Activated CD4-positive, alpha-beta T cell treated with anti-CD3 and anti-CD28 coated beads, Interleukin-2, amount 10 ng/mL, durations not matched to agents 24 days and 14 days (primary cell): ENCODE data around the gene CUX1. TPM values are rescaled to one million over a fixed set of nuclear protein-coding genes. Genes with fewer than 3 reads are reported as not detected.

Source experiments
- DNase-seq: peaks from one replicate; pipeline ENCODE4 v3.0.0; 2022
- H3K27ac Mint-ChIP-seq: one replicate; pipeline ENCODE4 v1.8.0; 2022; ENCODE audit warnings: mild to moderate bottlenecking, mixed read lengths
- H3K27me3 Mint-ChIP-seq: one replicate; pipeline ENCODE4 v1.8.0; 2022; ENCODE audit warnings: mixed read lengths
- H3K36me3 Mint-ChIP-seq: one replicate; pipeline ENCODE4 v1.8.0; 2022; ENCODE audit warnings: low read depth, mild to moderate bottlenecking, mixed read lengths
- H3K4me1 Mint-ChIP-seq: one replicate; pipeline ENCODE4 v1.8.0; 2021; ENCODE audit warnings: mixed read lengths
- H3K4me3 Mint-ChIP-seq: one replicate; pipeline ENCODE4 v1.8.0; 2022; ENCODE audit warnings: mild to moderate bottlenecking, moderate library complexity, mixed read lengths
- H3K9me3 Mint-ChIP-seq: one replicate; pipeline ENCODE4 v1.8.0; 2021; ENCODE audit warnings: mixed read lengths
- intact Hi-C: fragments of 100-400 bp; cut with micrococcal nuclease; formaldehyde crosslinking; loops from one replicate; pipeline ENCODE4 v1.15.1; 2023
- total RNA-seq: library from RNA; stranded (reverse); gene quantifications from 2 replicates; pipeline ENCODE4 v1.2.3, GENCODE V29; 2022

Gene CUX1
- total RNA-seq, 1 donor from 2014 or later = 31.5 TPM

DNA sequence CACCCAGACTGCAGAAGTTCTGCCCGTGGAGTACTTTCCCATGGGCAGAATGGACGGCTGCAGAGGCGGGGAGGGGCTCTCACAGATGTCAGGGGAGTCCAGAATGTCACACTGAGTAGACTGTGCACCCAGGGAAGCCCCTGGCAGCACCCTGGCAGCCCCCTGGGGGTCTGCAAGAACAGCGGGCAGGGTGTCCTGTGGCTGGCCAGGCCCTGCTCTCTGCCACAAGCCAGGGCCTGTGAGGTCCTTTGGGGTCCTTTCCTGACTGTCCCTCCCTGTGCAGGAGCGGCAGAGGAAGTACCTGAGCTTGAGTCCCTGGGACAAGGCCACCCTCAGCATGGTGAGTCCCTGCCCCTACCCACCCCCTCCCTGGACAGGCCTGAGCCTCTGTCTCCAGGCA lies 463.1 kb downstream of the CUX1 start:
- Mint-ChIP-seq H3K4me3 (no peak overlapping the region), H3K27ac (no peak overlapping the region), H3K36me3 (no peaks in the 10 kb centered on the region), H3K9me3 (no peaks in the 10 kb centered on the region), H3K27me3 (peaks cover 13% of the 10 kb centered on the region), H3K4me1 (peaks cover 14% of the 10 kb centered on the region)
- peak; percentile 58 for DNase-seq
- intact Hi-C loops = loop anchor here (10.0 kb wide), 2 partner anchors 184 to 466 kb away; partner anchors contain the start of genes ALKBH4, CUX1 and LRWD1

DNA sequence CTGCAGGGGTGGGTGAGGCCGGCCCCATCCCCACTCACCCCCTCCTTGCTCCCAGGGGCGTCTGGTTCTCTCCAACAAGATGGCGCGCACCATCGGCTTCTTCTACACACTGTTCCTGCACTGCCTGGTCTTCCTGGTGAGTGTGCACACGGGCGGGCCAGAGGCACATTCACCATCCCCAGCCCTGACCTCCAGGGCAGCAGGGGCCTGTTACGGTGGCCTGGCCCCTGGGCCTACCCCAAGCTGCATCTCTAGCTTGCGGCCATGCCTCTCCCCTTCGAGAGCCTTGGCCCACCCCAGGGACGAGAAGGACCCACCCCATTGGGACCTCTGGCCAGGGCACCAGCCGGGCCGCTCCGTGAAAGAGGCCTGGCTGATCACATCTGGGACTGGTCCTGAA lies 464.4 kb downstream of the CUX1 start:
- H3K27me3 Mint-ChIP-seq = peaks cover 14% of the 10 kb centered on the region
- no peak overlapping the region for H3K27ac Mint-ChIP-seq
- H3K4me1 Mint-ChIP-seq = peaks cover 14% of the 10 kb centered on the region
- no peaks in the 10 kb centered on the region for H3K36me3 Mint-ChIP-seq
- intact Hi-C loops = loop anchor here (10.0 kb wide), 2 partner anchors 183 to 467 kb away; partner anchors contain the start of genes ALKBH4, CUX1 and LRWD1
- H3K9me3 Mint-ChIP-seq = no peaks in the 10 kb centered on the region
- no peak overlapping the region for H3K4me3 Mint-ChIP-seq
- DNase-seq = no peak

DNA sequence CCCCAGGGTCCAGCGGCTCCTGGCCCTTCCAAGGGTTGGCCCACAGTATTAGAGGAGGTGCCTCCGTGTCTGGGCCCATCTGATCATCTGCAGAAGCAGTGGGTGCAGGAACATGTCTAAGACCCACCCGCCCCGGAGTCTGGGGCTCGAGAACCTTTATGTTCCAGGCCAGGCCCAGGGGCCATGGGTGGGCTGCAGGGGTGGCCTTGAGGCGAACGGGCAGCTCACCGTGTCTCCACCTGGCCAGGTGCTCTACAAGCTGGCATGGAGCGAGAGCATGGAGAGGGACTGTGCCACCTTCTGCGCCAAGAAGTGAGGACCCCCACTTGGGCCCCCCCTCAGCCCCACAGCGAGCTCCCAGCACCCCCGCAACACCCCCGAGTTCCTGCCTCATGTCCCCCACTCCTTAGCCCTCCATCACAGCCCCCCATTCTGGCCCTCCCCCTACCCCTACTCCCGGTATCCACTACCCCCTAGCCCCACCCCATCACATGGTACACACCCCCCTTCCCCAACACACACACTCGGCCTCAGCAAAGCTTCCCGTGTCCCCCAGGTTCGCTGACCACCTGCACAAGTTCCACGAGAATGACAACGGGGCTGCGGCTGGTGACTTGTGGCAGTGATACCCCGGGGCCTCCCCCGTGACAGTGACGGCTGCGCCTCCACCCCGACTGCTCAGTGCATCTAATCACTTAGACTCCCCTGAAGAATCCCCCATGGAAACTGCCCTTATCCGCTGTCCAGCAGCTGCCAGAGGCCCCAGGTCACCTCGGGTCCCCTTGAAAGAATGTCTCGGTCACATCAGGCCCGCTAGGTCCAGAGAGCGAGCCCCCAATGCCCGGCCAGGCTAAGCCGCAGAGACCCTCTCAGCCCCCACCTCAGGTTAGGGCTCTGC lies 465.3 kb downstream of the CUX1 start:
- Mint-ChIP-seq H3K36me3 (no peaks in the 10 kb centered on the region), H3K27me3 (peaks cover 14% of the 10 kb centered on the region), H3K4me1 (peaks cover 14% of the 10 kb centered on the region), H3K9me3 (no peaks in the 10 kb centered on the region), H3K27ac (no peak overlapping the region), H3K4me3 (no peak overlapping the region)
- no peak for DNase-seq
- intact Hi-C loops = loop anchor here (10.0 kb wide), 2 partner anchors 182 to 468 kb away; partner anchors contain the start of genes ALKBH4, CUX1 and LRWD1

DNA sequence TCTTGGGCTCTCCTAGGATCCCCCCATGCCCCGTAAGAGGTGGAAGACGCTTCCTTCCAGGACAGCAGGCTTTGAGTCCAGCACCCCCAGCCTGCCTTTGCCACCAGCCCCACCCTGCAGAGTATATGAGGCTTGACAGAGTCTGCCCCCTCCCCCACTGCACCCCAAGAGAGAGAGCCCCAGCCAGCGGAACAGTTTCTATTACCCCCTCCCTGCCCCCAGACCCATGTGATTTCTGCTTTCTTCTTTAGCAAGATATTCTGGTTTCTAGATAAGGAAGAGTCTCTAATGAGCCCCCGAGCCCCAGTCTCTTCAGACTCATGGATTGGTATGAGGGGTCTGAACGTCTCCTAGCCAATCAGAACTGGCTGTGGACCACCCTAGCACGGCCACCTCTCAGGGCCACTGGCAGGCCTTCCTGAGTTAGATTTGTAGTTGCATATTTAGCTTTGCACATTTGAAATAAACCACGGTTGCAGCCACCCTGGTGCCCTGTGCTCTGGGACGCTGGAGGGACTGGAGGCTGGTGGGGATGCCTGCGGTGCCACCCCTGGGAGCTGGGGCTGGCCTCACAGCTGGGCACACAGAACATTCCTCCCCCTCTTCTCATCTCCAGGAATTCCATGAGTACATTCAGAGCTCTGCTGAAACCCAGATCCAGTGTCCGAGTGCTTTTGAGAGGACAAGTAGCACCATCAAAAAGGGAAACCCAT lies 466.2 kb downstream of the CUX1 start:
- Mint-ChIP-seq H3K4me3 (no peak overlapping the region), H3K4me1 (peaks cover 14% of the 10 kb centered on the region), H3K9me3 (no peaks in the 10 kb centered on the region), H3K36me3 (no peaks in the 10 kb centered on the region), H3K27me3 (peaks cover 19% of the 10 kb centered on the region), H3K27ac (no peak overlapping the region)
- DNase-seq = no peak
- intact Hi-C loops = loop anchor here (10.0 kb wide), 2 partner anchors 181 to 469 kb away; partner anchors contain the start of genes ALKBH4, CUX1 and LRWD1

DNA sequence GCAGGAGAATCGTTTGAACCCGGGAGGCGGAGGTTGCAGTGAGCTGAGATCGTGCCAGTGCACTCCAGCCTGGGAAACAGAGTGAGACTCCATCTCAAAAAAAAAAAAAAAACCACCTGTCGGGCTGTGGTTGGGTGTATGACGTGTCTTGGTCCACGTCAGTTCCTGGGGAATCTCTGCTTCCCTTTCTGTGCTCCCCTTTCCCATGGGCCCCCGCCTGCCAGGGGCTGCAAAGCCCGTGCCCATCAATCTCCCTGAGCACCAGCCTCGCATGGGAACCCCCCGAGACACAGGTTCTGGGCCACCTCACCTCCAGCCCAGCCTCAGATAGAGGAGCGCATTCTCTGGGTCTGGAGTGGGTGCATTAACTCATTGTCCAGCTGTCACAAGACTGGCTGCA lies 467.0 kb downstream of the CUX1 start:
- H3K4me1 Mint-ChIP-seq = peaks cover 16% of the 10 kb centered on the region
- no peaks in the 10 kb centered on the region for H3K9me3 Mint-ChIP-seq
- no peak overlapping the region for H3K27ac Mint-ChIP-seq
- peaks cover 19% of the 10 kb centered on the region for H3K27me3 Mint-ChIP-seq
- DNase-seq = peak; percentile 75
- intact Hi-C loops = loop anchor here (10.0 kb wide), 2 partner anchors 180 to 470 kb away; partner anchors contain the start of genes ALKBH4, CUX1 and LRWD1
- H3K36me3 Mint-ChIP-seq = no peaks in the 10 kb centered on the region
- H3K4me3 Mint-ChIP-seq = peak overlapping the region; percentile 35

DNA sequence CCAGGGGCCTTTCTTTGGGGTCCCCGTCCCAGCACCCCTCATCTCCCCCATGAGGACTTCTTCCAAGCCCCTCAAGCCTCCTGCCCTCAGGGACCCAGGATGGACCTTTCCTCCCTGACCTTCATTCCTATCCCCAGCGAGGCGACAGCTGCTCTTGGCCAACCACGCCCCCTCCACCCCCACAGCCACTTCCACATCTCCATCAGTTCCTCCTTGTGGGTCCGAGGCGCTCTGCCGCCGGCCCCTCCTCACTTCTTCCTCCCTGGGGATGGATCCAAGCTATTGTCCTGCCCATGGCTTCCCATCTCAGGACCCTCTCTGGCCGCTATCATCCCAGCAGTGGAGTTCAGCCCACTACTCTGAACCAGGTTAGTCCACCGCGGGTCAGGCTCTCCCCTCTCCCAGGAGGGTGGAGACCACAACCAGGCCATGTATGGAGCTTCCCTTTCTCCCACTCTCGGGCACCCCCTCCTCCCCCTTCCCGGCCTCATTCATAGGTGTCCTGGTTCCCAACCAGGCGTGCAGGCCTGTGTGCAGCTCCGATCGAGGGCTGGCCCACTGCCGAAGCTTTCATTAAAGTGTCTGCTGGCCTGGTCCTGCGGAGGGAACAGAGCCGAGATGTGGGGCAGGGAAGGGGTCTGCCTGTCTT lies 467.6 kb downstream of the CUX1 start:
- DNase-seq = no peak
- intact Hi-C loops = loop anchor here (10.0 kb wide), 2 partner anchors 180 to 470 kb away; partner anchors contain the start of genes ALKBH4, CUX1 and LRWD1
- Mint-ChIP-seq H3K4me1 (peaks cover 18% of the 10 kb centered on the region), H3K27ac (no peak overlapping the region), H3K4me3 (peak overlapping the region; percentile 35), H3K36me3 (no peaks in the 10 kb centered on the region), H3K27me3 (peaks cover 21% of the 10 kb centered on the region), H3K9me3 (no peaks in the 10 kb centered on the region)

DNA sequence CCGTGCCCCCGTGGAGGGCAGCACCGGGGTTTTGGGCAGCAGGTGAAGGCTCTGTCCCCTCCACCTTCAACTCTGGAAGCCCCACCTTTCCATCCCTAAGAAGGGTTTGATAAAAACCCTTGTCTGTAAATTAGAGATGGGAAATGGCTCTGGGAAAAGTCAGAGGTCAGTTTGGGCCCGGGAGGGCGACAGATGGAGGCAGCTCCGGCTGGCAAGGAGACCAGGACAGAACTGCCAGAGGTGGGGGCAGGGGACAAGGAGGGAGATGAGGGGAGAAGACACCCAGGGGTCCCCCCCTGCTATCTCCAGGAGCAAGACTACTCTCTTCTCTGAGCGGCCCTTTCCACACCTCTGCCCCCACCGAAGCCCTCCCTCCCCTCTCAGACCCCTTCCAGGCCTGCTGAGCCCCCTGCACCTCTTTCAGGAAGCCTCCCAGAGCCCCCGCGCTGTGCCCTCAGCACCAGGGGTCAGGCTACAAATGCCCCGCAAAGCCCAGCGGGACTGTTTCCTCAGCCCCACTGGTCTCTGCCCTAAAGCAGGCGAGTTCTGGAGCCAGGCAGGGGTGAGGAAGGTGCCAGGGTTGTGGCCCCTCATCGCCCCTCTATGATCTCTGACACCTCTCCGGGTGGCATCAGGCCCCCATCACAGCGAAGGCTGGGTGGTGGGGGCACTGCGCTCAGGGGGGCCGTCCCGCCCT lies 468.3 kb downstream of the CUX1 start:
- Mint-ChIP-seq H3K9me3 (no peaks in the 10 kb centered on the region), H3K4me1 (peaks cover 18% of the 10 kb centered on the region), H3K27ac (peak overlapping the region; percentile 62), H3K4me3 (peak overlapping the region; percentile 35), H3K36me3 (no peaks in the 10 kb centered on the region), H3K27me3 (peaks cover 21% of the 10 kb centered on the region)
- intact Hi-C loops = loop anchor here (10.0 kb wide), 2 partner anchors 179 to 471 kb away; partner anchors contain the start of genes ALKBH4, CUX1 and LRWD1
- DNase-seq = no peak

DNA sequence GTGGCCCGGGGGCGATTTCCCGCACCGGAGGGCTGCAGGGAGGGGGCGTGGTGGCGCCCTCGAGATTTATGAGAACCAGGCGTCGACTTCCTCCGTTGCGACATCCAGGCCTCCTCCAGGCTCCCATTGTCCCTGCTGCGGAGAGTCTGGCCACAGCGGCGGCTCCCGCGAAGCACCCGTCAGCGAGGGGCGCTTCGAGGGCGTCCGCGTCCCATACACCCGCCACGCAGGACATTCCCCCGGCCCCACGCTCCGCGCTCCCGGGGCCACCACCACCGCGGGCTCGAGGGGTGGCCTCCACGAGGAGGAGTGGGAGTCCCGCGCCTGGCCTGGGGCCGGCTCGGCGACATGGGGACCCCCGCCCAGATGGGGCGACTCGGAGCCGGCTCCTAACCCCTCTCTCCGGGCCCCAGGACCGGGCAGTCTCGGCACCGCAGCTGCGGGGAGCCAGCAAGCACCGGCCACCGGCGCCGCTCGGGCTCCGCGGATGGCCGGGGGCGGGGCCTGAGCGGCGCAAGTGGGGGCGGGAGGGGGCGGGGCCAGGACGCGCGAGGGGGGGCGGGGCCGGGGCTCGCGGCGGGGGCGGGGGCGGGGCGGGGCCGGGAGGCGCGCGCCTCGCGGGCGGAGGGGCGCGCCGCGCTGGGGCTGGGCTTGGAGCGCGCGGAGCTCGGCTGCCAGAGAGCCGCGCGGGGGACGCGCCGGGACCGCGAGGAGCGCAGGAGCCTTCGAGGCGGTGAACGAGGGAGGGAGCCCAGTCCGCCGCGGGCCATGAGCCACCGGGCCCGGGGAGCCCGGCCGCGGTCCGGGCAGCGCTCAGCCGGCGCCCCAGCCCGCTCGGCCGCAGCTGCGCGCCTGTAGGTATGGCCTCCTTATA lies 469.0 kb downstream of the CUX1 start, which contains the start of gene SH2B2:
SH2B2 (plus strand) TSS at position 632 of the 874 bp plus-strand sequence. CDS start 13,683 bp downstream, outside the sequence.
- H3K4me3 Mint-ChIP-seq = peak within 1 kb of the TSS; percentile 63
- DNase-seq = peak; percentile 81
- H3K9me3 Mint-ChIP-seq = no peaks in the 10 kb centered on the region
- H3K36me3 Mint-ChIP-seq = no peaks in the 10 kb centered on the region
- H3K27ac Mint-ChIP-seq = no peak within 1 kb of the TSS
- intact Hi-C loops = loop anchor here (10.0 kb wide), 2 partner anchors 178 to 472 kb away; partner anchors contain the start of genes ALKBH4, CUX1 and LRWD1
- H3K4me1 Mint-ChIP-seq = peaks cover 21% of the 10 kb centered on the region
- peaks cover 21% of the 10 kb centered on the region for H3K27me3 Mint-ChIP-seq

DNA sequence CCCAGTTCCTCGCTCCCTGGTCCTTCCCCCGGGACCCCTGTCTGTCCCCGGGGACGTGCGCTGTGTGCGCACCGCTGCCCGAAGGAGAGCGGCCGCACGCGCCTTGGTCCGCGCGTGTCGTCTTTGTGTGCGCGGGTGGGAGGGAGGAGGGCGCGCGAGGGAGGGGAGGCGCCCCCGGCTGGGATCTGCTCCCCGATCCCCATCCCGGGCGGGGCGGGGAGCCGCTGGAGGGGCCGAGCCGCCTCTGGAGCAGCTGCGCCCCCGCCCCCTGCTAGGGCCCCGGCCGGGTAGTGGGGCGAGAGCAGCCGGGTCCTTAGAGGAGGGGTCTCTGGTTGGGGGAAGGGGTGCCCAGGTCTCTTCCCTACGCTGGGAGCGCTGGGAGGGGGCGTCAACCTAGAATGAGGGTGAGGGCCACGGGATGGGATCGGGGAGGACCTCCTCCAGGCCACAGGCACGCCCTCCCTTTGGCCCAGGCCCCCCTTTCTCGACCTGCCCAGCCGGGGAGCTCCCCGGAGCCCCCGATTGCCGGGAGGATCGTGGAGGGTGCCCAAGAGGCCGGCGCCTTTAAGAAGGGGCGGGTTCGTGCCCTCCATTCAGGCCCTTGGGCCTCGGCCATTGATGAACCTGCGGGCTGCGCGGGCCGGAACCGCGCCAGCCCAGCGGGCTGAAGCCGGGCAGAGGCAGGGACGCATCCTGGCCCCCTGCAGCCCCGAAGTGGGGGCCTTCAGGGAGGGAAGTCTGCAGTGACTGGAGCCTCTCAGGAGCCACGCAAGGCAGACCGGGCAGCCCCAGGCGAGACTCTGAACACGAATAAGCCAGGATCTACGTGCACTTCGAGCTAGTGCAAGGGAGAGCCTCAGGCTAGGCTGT lies 469.9 kb downstream of the CUX1 start:
- peak overlapping the region; percentile 63 for H3K4me3 Mint-ChIP-seq
- peaks cover 23% of the 10 kb centered on the region for H3K27me3 Mint-ChIP-seq
- peaks cover 26% of the 10 kb centered on the region for H3K4me1 Mint-ChIP-seq
- DNase-seq = peak; percentile 72
- H3K36me3 Mint-ChIP-seq = no peaks in the 10 kb centered on the region
- H3K9me3 Mint-ChIP-seq = no peaks in the 10 kb centered on the region
- intact Hi-C loops = loop anchor here (10.0 kb wide), 2 partner anchors 177 to 473 kb away; partner anchors contain the start of genes ALKBH4, CUX1 and LRWD1
- H3K27ac Mint-ChIP-seq = no peak overlapping the region

DNA sequence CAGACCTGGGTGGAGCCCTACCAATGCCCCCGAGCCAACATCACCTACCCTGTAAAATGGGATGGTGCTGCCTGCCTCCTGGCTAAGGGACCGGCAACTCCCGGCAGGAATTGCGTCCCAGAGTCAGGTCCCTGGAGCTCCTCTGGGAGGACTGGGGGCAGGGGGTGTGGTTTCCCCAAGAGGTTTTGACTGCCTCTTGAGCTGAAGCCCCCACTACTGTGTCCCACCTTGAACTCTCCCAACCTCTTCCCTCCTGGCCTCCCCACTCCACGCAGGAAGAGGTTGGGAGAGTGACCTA lies 470.5 kb downstream of the CUX1 start:
- H3K4me1 Mint-ChIP-seq = peaks cover 26% of the 10 kb centered on the region
- no peak for DNase-seq
- no peaks in the 10 kb centered on the region for H3K36me3 Mint-ChIP-seq
- H3K27me3 Mint-ChIP-seq = peaks cover 23% of the 10 kb centered on the region
- H3K27ac Mint-ChIP-seq = no peak overlapping the region
- peak overlapping the region; percentile 63 for H3K4me3 Mint-ChIP-seq
- intact Hi-C loops = loop anchor here (10.0 kb wide), 2 partner anchors 177 to 473 kb away; partner anchors contain the start of genes ALKBH4, CUX1 and LRWD1
- no peaks in the 10 kb centered on the region for H3K9me3 Mint-ChIP-seq

DNA sequence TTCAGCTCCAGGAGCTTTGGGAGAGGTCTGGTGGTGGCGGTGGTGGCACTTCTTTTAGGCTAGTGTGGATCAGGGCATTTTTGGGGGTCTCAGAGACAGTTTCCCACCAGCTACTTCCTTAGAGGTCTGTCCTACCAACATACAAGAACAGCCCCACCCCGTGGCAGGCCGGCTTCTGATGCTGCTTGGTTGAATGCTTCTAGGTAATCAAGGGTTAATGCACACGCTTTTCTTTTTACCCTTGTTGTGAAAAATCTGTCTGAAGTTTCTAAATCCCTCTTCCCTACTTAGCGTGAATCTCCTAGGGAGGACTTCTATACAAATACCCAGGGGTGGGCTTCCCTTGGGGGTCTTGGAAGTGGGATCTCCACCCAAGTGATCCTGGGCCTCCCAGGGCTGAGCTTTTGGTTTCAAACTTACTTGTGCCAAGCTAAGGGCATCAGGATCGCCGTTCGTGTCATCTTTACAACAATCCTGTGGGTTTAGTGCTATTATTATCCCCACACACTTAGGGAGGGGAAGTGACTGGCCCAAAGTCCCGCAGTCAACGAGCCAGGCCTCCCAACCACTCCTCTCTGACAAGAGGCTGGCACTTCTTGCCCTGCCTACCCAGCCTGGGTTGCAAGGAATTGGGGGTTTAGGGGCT lies 471.0 kb downstream of the CUX1 start:
- Mint-ChIP-seq H3K27ac (no peak overlapping the region), H3K27me3 (peaks cover 23% of the 10 kb centered on the region), H3K9me3 (no peaks in the 10 kb centered on the region), H3K4me3 (no peak overlapping the region), H3K4me1 (peaks cover 26% of the 10 kb centered on the region), H3K36me3 (no peaks in the 10 kb centered on the region)
- intact Hi-C loops = loop anchor here (10.0 kb wide), 2 partner anchors 176 to 474 kb away; partner anchors contain the start of genes ALKBH4, CUX1 and LRWD1
- no peak for DNase-seq
